GM18520 (cell line): ENCODE data around the gene BMPR1B.
"Not testable (repeated sequence)": the region's sequence is repeated elsewhere in the genome, so short reads cannot be mapped to it uniquely, and the experiment has no call there.

Experiments used
- ATAC-seq: cut with Tn5 transposase; IDR thresholded peaks from one replicate; pipeline ENCODE4 v1.9.1; 2021; ENCODE audit not compliant: unreplicated experiment

The BMPR1B gene

GRCh38 chr4:95020521-95020920, 262.8 kb downstream of the BMPR1B start:
- ATAC-seq, result no peak

GRCh38 chr4:95021099-95021498, 263.3 kb downstream of the BMPR1B start:
- ATAC-seq, result no peak

- no peak for ATAC-seq
Measured at GRCh38 chr4:95023110-95023509, 265.4 kb downstream of the BMPR1B start.

GRCh38 chr4:95027905-95028618, 270.3 kb downstream of the BMPR1B start:
- no peak for ATAC-seq

GRCh38 chr4:95038791-95039190, 281.0 kb downstream of the BMPR1B start:
- no peak for ATAC-seq

- no peak for ATAC-seq
Measured at GRCh38 chr4:95044324-95044837, 286.6 kb downstream of the BMPR1B start.

- ATAC-seq, result no peak
Measured at GRCh38 chr4:95045429-95045828, 287.7 kb downstream of the BMPR1B start.

GRCh38 chr4:95048296-95048695, 290.5 kb downstream of the BMPR1B start:
- no peak for ATAC-seq

GRCh38 chr4:95049551-95050233, 291.9 kb downstream of the BMPR1B start:
- no peak for ATAC-seq

GRCh38 chr4:95050980-95051701, 293.4 kb downstream of the BMPR1B start:
- ATAC-seq, result no peak

- no peak for ATAC-seq
Measured at GRCh38 chr4:95051702-95052020, 293.9 kb downstream of the BMPR1B start.

GRCh38 chr4:95058991-95059390, 301.2 kb downstream of the BMPR1B start:
- no peak for ATAC-seq

GRCh38 chr4:95059663-95060062, 301.9 kb downstream of the BMPR1B start:
- ATAC-seq, result no peak

- no peak for ATAC-seq
Measured at GRCh38 chr4:95061220-95061619, 303.5 kb downstream of the BMPR1B start.

- ATAC-seq, result not testable (repeated sequence)
Measured at GRCh38 chr4:95061801-95062200, 304.0 kb downstream of the BMPR1B start.

- no peak for ATAC-seq
Measured at GRCh38 chr4:95066050-95066449, 308.3 kb downstream of the BMPR1B start.

GRCh38 chr4:95068401-95068800, 310.6 kb downstream of the BMPR1B start:
- no peak for ATAC-seq

- peak; percentile 57 for ATAC-seq
Measured at GRCh38 chr4:95068818-95069478, 311.2 kb downstream of the BMPR1B start.

- ATAC-seq, result no peak
Measured at GRCh38 chr4:95071851-95072250, 314.1 kb downstream of the BMPR1B start.

- no peak for ATAC-seq
Measured at GRCh38 chr4:95073646-95074045, 315.9 kb downstream of the BMPR1B start.

- ATAC-seq, result no peak
Measured at GRCh38 chr4:95077864-95078263, 320.1 kb downstream of the BMPR1B start.
